GM12875 (cell line): ENCODE data around the gene LITAFD.

Source experiments
- H3K4me3 ChIP-seq: one replicate; pipeline ENCODE4 v1.5.1; 2011; ENCODE audit warnings: low read depth, low read length, control low read depth
- TF ChIP-seq, protein P1 (sequence below): IDR thresholded peaks from 2 replicates; pipeline ENCODE4 v1.5.1; 2011; ENCODE audit warnings: low read depth, mild to moderate bottlenecking, control low read depth, inconsistent platforms, low read length, moderate library complexity, borderline replicate concordance; ENCODE audit not compliant: insufficient read depth

LITAFD gene

DNA sequence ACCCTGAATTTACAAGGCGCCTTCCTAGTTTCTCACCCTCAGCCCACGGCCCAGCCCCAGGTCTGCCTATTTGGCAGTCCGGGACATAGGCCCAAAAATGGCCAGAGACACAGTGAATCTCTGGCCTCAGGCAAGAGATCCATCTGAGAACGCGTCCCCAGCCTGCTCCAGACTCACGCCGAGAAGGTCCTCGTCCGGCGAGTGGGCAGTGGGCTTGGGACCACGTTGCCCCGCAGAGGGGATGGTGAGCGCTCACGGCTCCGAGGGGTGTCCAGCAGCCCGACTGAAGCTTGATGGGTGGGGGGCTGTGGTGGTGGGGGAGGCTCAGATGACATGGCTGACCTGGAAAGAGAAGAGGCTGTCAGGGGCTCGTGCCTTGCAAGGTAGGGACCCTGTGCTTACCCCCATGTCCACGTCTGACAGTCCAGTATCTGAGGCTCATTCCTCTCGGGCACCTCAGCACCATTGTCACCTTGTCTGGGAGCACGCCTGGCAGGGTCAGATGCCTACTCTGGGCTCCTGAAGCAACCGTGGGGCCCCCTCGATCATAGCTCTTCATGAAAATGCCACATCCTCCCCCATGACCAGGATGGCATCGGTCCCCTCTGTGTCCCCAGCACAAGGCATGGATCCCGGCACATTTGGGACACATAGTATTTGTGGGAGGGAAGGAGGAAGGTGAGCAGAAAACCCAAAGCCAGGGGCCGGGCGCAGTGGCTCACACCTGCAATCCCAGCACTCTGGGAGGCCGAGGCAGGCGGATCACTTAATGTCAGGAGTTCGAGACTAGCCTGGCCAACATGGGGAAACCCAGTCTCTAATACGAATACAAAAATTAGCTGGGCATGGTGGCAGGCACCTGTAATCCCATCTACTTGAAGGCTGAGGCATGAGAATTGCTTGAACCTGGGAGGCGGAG, 22.9 kb upstream of the LITAFD start:
- TF ChIP-seq, protein P1, sequence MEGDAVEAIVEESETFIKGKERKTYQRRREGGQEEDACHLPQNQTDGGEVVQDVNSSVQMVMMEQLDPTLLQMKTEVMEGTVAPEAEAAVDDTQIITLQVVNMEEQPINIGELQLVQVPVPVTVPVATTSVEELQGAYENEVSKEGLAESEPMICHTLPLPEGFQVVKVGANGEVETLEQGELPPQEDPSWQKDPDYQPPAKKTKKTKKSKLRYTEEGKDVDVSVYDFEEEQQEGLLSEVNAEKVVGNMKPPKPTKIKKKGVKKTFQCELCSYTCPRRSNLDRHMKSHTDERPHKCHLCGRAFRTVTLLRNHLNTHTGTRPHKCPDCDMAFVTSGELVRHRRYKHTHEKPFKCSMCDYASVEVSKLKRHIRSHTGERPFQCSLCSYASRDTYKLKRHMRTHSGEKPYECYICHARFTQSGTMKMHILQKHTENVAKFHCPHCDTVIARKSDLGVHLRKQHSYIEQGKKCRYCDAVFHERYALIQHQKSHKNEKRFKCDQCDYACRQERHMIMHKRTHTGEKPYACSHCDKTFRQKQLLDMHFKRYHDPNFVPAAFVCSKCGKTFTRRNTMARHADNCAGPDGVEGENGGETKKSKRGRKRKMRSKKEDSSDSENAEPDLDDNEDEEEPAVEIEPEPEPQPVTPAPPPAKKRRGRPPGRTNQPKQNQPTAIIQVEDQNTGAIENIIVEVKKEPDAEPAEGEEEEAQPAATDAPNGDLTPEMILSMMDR = no peak
- no peak overlapping the region for H3K4me3 ChIP-seq

DNA sequence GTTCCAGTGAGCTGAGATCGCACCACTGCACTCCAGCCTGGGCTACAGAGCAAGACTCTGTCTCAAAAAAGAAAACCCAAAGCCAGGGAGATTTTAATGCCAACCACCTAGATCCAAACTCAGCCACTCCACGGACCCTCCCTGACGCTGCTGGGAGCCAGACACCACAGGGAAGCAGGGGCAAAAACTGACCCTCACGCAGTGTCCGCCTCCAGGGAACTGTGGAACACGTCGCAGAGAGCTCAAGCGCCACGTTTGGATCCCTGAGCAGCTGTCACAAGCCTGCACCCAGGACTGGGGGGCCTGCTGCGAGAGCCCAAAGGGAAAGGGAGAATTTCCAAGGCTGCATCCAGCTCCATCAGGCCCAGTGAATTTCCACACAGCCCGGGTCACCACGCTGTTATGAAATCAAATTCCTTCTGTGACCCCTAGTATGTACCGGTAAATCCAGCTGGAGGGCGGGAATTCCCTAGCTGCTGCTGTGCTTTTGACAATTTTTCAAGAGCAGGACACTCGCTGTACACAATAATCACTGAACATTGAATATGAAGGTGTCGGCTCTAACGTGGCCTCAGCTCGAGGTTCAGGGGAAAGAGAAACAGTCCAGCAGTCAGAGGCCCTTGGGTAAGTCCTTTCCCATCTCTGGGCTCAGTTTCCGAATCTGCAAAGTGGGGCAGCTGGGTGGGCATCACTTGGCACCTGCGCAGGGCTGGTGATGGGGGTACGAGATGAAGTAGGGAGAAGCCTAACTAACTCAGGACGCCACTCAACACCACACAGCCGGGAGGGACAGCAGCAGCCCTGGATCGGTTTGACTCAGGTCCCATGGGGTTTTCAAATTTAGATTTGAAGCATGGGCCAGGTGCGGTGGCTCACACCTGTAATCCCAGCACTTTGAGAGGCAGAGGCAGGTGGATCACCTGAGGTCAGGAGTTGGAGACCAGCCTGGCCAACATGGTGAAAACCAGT, 22.0 kb upstream of the LITAFD start:
- H3K4me3 ChIP-seq = no peak overlapping the region
- TF ChIP-seq, protein P1 = no peak

DNA sequence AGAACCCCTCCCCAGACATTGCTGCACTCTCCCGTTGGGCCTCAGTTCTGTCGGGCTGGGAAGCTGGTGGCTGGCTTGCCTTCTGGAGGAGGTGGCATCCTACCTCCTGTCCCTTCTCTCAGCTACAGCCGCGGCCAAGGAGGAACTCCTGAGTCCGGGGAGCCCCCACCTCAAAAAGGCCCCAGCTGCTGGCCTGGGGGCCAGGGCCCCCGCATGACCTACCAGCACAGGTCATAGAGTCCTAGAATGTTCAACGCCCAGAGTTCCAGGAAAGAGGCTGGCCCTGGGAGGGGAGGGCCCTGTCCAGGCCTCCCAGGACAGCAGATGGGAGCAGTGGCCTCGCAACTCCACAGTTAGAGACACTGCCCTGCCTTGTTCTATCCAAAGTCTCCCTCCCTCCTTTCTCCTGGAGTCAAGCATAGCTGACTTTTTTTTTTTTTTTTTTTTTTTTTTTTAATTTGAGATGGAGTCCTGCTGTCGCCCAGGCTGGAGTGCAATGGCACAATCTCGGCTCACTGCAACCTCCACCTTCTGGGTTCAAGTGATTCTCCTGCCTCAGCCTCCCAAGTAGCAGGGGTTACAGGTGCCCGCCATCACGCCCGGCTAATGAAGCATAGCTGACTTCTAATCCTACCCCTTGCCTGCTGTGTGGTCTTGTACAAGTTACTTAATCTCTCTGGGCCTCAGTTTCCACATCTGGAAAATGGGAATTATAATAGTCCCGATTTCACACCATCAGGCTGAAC, 20.4 kb upstream of the LITAFD start:
- H3K4me3 ChIP-seq = no peak overlapping the region
- TF ChIP-seq, protein P1 = no peak

DNA sequence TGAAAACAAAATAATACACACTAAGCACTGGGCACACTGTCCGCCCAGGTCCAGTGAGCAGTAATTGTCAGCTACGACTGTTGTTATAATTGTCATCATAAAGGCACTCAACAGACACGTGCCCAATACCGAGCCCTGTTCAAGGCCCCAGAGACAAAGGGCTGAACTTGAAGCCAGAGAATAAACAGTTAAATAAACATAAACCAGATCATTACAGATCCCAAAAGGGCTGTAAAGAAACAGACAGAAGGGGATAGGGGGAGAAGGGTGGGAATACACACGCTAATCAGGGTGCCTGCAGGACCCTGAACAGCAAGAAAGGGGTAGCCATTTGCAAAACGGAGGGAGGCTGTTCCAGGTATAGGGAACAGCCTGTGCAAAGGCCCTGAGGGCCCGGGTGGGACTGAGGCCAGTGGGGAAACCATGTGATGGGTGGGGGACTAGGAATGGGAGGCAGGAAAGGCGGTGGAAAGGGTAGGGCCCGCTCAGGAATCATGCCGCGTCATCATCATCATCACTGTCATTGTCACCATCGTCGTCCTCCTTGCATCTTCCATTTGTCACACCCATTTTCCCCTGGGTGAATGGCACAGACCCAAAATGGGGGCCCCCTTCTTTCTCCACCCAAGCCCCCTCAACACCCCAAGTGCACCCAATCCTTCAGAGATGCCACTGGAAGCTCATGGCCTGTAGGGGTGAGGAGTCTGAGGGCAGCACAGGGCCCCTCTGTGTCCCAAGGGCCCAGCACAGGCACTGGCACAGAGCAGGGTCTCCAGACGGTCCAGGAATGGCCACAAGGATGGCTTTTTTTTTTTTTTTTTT, 19.6 kb upstream of the LITAFD start:
- no peak overlapping the region for H3K4me3 ChIP-seq
- TF ChIP-seq, protein P1 = no peak

DNA sequence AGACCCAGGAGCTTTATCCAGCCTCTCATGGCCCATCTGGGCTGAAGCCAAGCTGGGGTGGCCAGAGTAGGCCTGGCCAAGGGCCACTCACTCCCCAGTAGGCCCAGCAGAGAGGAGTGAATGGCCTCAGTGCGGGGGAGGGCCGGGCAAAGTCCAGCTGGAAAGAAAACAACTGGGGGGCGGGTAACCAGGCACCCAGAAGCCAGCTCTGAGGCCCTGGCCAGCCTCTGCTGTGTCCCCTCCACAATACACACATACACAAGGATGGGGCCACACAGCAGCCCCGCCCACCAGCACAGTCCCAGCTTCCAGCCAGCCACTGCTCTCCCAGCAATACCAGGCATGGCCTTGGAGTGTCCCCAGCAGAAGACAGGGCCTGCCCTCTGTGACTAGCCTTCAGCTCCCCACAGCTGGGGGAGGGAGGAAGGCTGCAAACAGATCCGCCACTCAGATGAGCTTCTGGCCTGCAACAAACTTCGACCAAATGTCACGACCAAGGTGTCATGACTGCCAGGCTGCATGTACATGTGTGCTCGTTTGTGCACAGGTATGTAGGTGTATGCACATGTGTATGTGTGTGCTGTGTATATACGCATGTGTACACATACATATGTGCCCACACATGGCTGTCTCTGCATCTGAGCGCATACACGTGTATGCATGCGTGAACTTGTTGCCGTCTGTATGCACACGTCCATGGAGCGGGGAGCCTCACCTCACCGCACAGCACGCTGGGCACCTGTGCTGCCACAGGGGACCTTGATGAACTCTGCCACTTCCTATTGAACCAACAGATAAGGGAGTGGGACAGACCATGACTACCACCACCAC, 18.3 kb upstream of the LITAFD start:
- H3K4me3 ChIP-seq = no peak overlapping the region

More for the DNA sequence above, 18.3 kb upstream of the LITAFD start:
- TF ChIP-seq, protein P1 = no peak
